NCI-H1105 (cell line): ENCODE data around the gene SERAC1.
"Not testable (repeated sequence)": the region's sequence is repeated elsewhere in the genome, so short reads cannot be mapped to it uniquely, and the experiment has no call there.

Experiments used
- DNase-seq: peaks from one replicate; lab custom pipeline; 2025; lab: John Stamatoyannopoulos, UW

Gene SERAC1

GRCh38 chr6:158168040-158168289, at the start of gene SERAC1:
Gene SERAC1 (minus strand): TSS chr6:158168262. CDS start chr6:158158363, 9,899 bp downstream.
- DNase-seq: no peak

DNA sequence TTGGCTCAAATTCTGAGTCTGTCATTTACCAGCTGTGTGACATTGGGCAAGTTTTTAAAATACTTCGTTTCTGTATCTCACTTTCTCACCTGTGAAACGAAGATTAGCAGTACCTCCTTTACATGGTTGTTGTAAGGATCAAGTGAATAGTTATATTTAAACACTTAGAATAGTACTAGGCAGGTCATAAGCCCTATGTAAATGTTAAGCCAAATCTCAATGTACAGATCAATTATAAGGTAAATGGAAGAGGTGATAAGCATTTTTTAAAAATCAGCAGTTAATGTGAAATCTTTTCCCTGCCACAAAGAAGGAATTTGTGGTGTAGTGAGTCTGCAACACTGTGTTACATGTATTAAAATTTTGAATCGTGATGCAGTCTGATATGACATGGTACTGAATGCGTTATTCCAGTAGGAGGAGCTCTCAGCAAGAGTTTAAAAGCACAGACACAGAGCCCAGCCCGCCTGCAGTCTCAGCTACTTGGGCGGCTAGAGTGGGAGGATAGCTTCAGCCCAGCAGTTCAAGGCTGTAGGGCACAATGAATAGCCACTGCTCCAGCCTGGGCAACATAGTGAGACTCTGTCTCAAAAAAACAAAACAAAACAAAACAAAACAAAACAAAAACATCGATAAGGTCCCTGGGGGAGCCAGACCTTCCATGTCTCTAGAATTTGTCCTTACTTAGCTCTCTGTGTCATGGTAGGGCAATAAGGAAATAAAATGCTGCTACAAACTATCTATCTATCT, 46.0 kb upstream of the SERAC1 start:
- peak; percentile 79 for DNase-seq

- no peak for DNase-seq
These were observed 43.4 kb upstream of the SERAC1 start for GRCh38 chr6:158211273-158212055.

GRCh38 chr6:158209582-158210333, 41.7 kb upstream of the SERAC1 start:
- DNase-seq: not testable (repeated sequence)

- DNase-seq: not testable (repeated sequence)
These were observed 40.4 kb upstream of the SERAC1 start for GRCh38 chr6:158208226-158209030.

DNA sequence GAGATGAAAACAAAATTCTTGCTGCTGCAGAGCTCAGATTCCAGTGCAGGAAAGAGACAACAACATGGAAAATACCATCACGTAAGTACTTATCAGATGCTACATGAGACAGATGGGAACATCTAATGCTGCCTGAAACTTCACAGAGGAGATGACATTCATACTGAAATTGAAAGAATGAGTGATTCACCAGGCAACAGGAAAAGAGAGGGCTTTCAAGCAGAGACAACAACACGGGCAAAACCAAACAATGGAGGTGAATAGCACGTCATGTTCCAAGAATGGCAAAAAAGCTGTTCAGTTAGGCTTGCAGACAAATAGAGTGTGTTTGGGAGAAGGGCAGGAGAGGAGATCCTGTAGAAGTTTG, 39.3 kb upstream of the SERAC1 start:
- no peak for DNase-seq

GRCh38 chr6:158206740-158207421, 38.8 kb upstream of the SERAC1 start:
- DNase-seq: no peak

DNA sequence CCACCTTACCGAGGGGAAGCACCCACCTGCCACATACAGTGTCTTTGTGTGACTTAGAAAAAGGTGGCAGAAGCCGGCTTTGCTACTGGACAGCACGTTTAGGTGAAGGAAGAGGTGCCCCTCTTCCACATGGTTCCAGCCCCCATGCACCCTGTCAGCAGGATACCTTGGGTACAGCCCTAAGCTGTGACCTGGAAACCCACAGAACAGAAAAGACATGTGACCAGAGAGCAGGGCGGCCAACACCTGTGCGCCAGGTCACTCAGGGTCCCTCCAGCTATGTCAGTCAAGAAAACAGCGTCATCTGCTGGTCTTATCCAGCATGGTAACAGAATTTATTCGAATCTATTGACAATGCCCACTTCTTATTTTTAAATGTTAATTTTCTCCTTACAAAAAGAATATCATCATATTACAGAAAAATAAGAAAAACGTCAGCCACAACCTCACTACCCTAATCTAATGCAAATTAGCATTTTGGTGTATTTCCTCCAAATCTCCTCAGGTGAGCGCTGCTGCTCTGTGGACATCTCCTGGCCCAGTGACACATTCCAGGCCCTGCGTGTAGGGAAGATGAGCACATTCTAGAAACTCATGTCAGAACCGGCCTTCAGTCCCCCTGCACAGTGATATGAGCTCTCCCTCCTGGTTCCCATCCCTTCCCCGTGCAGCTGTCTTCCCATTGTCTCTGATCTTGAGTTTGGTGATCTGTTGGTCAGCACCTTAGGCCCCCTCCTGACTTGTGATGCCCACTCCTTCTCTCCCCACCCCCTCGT, 37.3 kb upstream of the SERAC1 start:
- DNase-seq: no peak

DNA sequence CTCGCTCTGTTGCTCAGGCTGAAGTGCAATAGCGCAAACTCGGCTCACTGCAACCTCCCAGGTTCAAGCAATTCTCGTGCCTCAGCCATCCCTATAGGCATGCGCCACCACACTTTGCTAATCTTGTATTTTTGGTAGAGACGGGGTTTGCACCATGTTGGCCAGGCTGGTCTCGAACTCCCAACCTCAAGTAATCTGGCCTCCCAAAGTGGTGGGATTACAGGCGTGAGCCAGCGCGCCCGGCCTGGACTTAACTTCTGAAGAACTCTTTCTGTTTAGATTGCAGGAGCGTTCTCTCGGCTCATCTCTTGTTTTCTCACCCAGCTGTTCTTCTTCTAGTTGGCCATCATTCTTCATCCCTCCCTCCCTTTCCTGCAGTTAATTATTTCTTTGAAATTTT, 30.4 kb upstream of the SERAC1 start:
- no peak for DNase-seq

DNA sequence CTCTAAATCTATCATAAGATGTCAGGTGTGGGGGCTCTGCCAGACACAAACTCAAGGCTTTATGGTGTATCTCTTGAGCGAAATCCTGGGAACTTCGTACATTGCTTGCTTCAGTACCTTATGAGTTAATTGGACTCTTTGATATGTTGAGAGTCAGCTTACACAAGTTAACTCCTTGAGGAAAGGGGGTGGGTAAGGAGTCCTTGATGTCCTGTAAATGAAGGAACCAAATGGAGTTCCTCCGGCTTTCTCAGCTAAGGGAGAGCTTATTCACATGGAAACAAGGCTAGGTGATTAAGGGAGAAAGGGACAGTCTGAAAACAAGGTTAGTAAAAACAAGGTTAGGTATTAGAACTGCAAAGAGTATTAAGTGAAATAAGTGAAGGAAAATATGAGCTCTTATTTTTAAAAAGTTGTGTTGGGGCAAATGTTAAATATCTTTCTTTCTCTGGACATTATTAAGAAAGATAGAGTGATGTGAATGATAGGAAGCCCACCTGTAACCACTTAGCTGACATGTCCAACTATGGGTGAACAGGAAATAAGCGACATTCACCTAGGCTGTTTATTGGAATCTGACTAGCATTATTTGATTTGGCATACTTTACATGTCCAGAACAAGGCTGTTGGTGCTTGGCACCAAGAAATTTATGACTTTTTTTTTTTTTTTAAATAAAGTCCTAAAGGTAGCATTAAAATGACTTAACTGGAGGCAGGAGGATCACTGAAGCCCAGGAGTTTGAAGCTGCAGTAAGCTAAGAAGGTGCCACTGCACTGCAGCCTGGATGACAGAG, 26.6 kb upstream of the SERAC1 start:
- DNase-seq: no peak

- DNase-seq: no peak
These were observed 23.7 kb upstream of the SERAC1 start for GRCh38 chr6:158191761-158192160.

GRCh38 chr6:158191032-158191431, 23.0 kb upstream of the SERAC1 start:
- no peak for DNase-seq

DNA sequence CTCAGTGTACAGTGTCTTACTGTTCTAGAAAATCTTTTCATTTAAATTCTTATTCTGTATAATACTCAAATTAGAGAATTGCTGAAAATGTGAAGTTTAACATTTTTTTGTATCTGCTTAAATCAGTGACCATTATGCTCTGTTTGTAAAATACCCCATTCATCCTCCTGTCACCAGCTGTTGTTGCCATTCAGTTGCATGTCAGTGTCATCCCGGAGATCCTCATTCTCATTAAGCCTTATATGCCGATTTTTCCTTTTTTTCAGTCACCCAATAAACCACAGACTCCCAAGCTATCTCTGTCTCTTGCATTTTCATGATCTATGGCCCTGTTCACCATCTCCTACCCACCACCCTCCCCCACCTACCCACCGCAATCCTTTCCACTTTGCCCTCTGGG, 20.5 kb upstream of the SERAC1 start:
- DNase-seq: no peak

GRCh38 chr6:158185729-158186456, 17.8 kb upstream of the SERAC1 start:
- no peak for DNase-seq

- no peak for DNase-seq
These were observed 16.5 kb upstream of the SERAC1 start for GRCh38 chr6:158184608-158185007.

DNA sequence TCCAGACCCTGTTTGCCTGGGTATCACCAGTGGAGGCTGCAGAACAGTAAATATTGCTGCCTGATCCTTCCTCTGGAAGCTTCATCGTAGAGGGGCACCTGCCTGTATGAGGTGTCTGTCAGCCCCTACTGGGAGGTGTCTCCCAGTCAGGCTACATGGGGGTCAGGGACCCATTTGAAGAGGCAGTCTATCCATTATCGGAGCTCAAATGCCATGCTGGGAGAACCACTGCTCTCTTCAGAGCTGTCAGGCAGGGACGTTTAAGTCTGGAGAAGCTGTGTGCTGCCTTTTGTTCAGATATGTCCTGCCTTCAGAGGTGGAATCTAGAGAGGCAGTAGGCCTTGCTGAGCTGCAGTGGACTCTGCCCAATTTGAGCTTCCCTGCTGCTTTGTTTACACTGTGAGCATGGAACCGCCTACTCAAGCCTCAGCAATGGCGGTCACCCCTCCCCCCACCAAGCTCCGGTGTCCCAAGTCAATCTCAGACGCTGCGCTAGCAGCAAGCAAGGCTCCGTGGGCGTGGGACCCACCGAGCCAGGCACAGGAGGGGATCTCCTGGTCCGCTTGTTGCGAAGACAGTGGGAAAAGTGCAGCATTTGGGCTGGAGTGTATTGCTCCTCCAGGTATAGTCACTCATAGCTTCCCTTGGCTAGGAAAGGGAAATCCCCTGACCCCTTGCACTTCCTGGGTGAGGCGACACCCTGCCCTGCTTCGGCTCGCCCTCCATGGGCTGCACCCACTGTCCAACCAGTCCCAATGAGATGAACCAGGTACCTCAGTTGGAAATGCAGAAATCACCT, 15.3 kb upstream of the SERAC1 start:
- not testable (repeated sequence) for DNase-seq

DNA sequence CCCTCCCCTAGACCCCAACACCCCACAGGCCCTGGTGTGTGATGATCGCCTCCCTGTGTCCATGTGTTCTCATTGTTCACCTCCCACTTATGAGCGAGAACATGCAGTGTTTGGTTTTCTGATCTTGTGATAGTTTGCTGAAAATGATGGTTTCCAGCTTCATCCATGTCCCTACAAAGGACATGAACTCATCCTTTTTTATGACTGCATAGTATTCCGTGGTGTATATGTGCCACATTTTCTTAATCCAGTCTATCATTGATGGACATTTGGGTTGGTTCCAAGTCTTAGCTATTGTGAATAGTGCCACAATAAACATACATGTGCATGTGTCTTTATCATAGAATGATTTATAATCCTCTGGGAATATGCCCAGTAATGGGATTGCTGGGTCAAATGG, 9.7 kb upstream of the SERAC1 start:
- DNase-seq: not testable (repeated sequence)

- no peak for DNase-seq
These were observed 7.0 kb upstream of the SERAC1 start for GRCh38 chr6:158175111-158175510.
